ENCODE results near the gene PTPRG.

PTPRG gene

GRCh38 chr3:62335196-62335595 is 773.8 kb downstream of the PTPRG start:
- DNase-seq: no peak

GRCh38 chr3:62343755-62344154 is 782.4 kb downstream of the PTPRG start:
- no peak for DNase-seq
